Type B pancreatic cell (in vitro differentiated cells): Measurements from ENCODE around the gene THAP11. TPM values are rescaled to one million over a fixed set of nuclear protein-coding genes. Genes with fewer than 3 reads are reported as not detected.

Experiments
- DNase-seq: peaks from one replicate; pipeline ENCODE4 v3.0.0; 2021; ENCODE audit warnings: mixed read lengths; ENCODE audit not compliant: unreplicated experiment; ENCODE audit errors: extremely low spot score
- H3K27ac Mint-ChIP-seq: 2 replicates; pipeline ENCODE4 v1.8.0; 2021; ENCODE audit warnings: mild to moderate bottlenecking, mixed read lengths
- H3K27me3 Mint-ChIP-seq: 2 replicates; pipeline ENCODE4 v1.8.0; 2021; ENCODE audit warnings: mixed read lengths
- H3K36me3 Mint-ChIP-seq: 2 replicates; pipeline ENCODE4 v1.8.0; 2021; ENCODE audit warnings: mixed read lengths
- H3K4me1 Mint-ChIP-seq: one replicate; pipeline ENCODE4 v1.8.0; 2021; ENCODE audit warnings: mixed read lengths; ENCODE audit not compliant: unreplicated experiment
- H3K4me3 Mint-ChIP-seq: 2 replicates; pipeline ENCODE4 v1.8.0; 2021; ENCODE audit warnings: mild to moderate bottlenecking, mixed read lengths
- H3K9me3 Mint-ChIP-seq: 2 replicates; pipeline ENCODE4 v1.8.0; 2021; ENCODE audit warnings: mixed read lengths
- CTCF ChIP-seq: fragments of 200-600 bp; sonication (generic); conservative IDR thresholded peaks from 2 replicates; pipeline ENCODE4 v1.5.0; 2021; ENCODE audit warnings: antibody characterized with exemption, mild to moderate bottlenecking
- total RNA-seq: library from RNA; stranded (reverse); gene quantifications from 2 replicates; pipeline ENCODE4 v1.2.1, GENCODE V29; 2021; ENCODE audit warnings: low replicate concordance

THAP11 gene
- total RNA-seq, 1 donor from 2014 or later: 35.1 TPM

- Mint-ChIP-seq H3K27me3 (no peaks in the 10 kb centered on the region), H3K4me3 (peak overlapping the region; percentile 87), H3K9me3 (no peaks in the 10 kb centered on the region), H3K36me3 (peaks cover 14% of the 10 kb centered on the region), H3K27ac (peak overlapping the region; percentile 85), H3K4me1 (peaks cover 20% of the 10 kb centered on the region)
- no peak for TF ChIP-seq CTCF
- no peak for DNase-seq
Observed at GRCh38 chr16:67873435-67874370, 31.6 kb downstream of the THAP11 start.

GRCh38 chr16:67874372-67874771 is 32.3 kb downstream of the THAP11 start:
- Mint-ChIP-seq H3K4me3 (peak overlapping the region; percentile 87), H3K27ac (peak overlapping the region; percentile 85), H3K27me3 (no peaks in the 10 kb centered on the region), H3K36me3 (peaks cover 14% of the 10 kb centered on the region), H3K9me3 (no peaks in the 10 kb centered on the region), H3K4me1 (peaks cover 20% of the 10 kb centered on the region)
- no peak for TF ChIP-seq CTCF
- no peak for DNase-seq

GRCh38 chr16:67877064-67877463 is 34.9 kb downstream of the THAP11 start:
- Mint-ChIP-seq H3K4me3 (no peak overlapping the region), H3K4me1 (peaks cover 20% of the 10 kb centered on the region), H3K9me3 (no peaks in the 10 kb centered on the region), H3K27ac (no peak overlapping the region), H3K27me3 (no peaks in the 10 kb centered on the region), H3K36me3 (peaks cover 7% of the 10 kb centered on the region)
- no peak for DNase-seq
- no peak for TF ChIP-seq CTCF

- DNase-seq: no peak
- Mint-ChIP-seq H3K4me3 (no peak overlapping the region), H3K9me3 (no peaks in the 10 kb centered on the region), H3K36me3 (peaks cover 7% of the 10 kb centered on the region), H3K27me3 (no peaks in the 10 kb centered on the region), H3K4me1 (peaks cover 20% of the 10 kb centered on the region), H3K27ac (no peak overlapping the region)
- no peak for TF ChIP-seq CTCF
Observed at GRCh38 chr16:67878232-67878631, 36.1 kb downstream of the THAP11 start.

- no peak for TF ChIP-seq CTCF
- Mint-ChIP-seq H3K27me3 (no peaks in the 10 kb centered on the region), H3K4me3 (no peak overlapping the region), H3K27ac (no peak overlapping the region), H3K9me3 (no peaks in the 10 kb centered on the region), H3K4me1 (peaks cover 16% of the 10 kb centered on the region), H3K36me3 (peaks cover 4% of the 10 kb centered on the region)
- DNase-seq: no peak
Observed at GRCh38 chr16:67878846-67879245, 36.7 kb downstream of the THAP11 start.
